ENCODE results near the gene GSTO1. TPM values are rescaled to one million over a fixed set of nuclear protein-coding genes. Genes with fewer than 3 reads are reported as not detected.

GSTO1 gene
- total and polyA plus RNA-seq, 2 donors (not counting 1 experiment from before 2014, with no cell fraction given): 30.1 to 37.7 TPM

GRCh38 chr10:104252368-104252767 lies 2.3 kb upstream of the GSTO1 start:
- Mint-ChIP-seq H3K4me1 (peaks cover 30% of the 10 kb centered on the region), H3K4me3 (no peak overlapping the region), H3K27ac (no peak overlapping the region), H3K9me3 (ENCODE audit: insufficient read depth) (no peaks in the 10 kb centered on the region), H3K27me3 (peaks cover 20% of the 10 kb centered on the region)
- Histone ChIP-seq H2AFZ (ENCODE audit: insufficient read depth, low read depth, low read length, poor library complexity, severe bottlenecking) (no peak overlapping the region), H3K79me2 (ENCODE audit: control insufficient read depth, insufficient read depth, low read length) (peaks cover 17% of the 10 kb centered on the region), H3K9ac (ENCODE audit: low read length) (no peak overlapping the region), H3K27me3 (replicated peaks in 1 of 4; ENCODE audit: control extremely low read depth in 1 of 4, control insufficient read depth in 3 of 4, insufficient read depth in 4 of 4, low read length in 3 of 4) (peaks cover 0 to 4% (median 1%) of the 10 kb centered on the region in 4 experiments), H3K4me2 (replicated peaks; ENCODE audit: low read depth, low read length, poor library complexity, severe bottlenecking) (no peak overlapping the region), H3K4me1 (ENCODE audit: control insufficient read depth in 2 of 2, insufficient read depth in 2 of 2, low read length in 2 of 2) (peaks cover 13 to 14% of the 10 kb centered on the region in 2 donors), H4K20me1 (ENCODE audit: control insufficient read depth, insufficient read depth, low read length, poor library complexity, severe bottlenecking) (peaks cover 3% of the 10 kb centered on the region), H3K9me3 (ENCODE audit: control extremely low read depth in 1 of 3, control insufficient read depth in 2 of 3, insufficient read depth in 1 of 3, low read length in 2 of 3) (peaks cover 0 to 3% (median 0%) of the 10 kb centered on the region in 3 donors), H3K27ac (ENCODE audit: low read length in 2 of 2) (no peak overlapping the region), H3K36me3 (replicated peaks in 1 of 2; ENCODE audit: control extremely low read depth in 1 of 2, control insufficient read depth in 1 of 2, extremely low read depth in 1 of 2, insufficient read depth in 2 of 2, low read length in 1 of 2) (peaks cover 0 to 2% of the 10 kb centered on the region in 2 experiments), H3K4me3 (ENCODE audit: control extremely low read depth in 1 of 5, extremely low read depth in 1 of 5, insufficient read depth in 1 of 5, low read depth in 2 of 5, low read length in 4 of 5) (no peak overlapping the region)
- ATAC-seq (ENCODE audit: low read depth): no peak
- intact Hi-C loops (cut with micrococcal nuclease): no loop called here
- ChIA-PET POLR2A (no interaction called here), CTCF (no interaction called here)
- TF ChIP-seq EZH2 (IDR thresholded peaks at IDR 0.05; ENCODE audit: borderline replicate concordance, insufficient read depth, low read depth, low read length, poor library complexity, severe bottlenecking): no peak
- TF ChIP-seq CTCF (IDR thresholded peaks at IDR 0.05): no peak
- DNase-seq: no peak

GRCh38 chr10:104253106-104253505 lies 1.6 kb upstream of the GSTO1 start:
- Histone ChIP-seq H3K4me3 (ENCODE audit: control extremely low read depth in 1 of 5, extremely low read depth in 1 of 5, insufficient read depth in 1 of 5, low read depth in 2 of 5, low read length in 4 of 5) (no peak overlapping the region), H4K20me1 (ENCODE audit: control insufficient read depth, insufficient read depth, low read length, poor library complexity, severe bottlenecking) (peaks cover 3% of the 10 kb centered on the region), H2AFZ (ENCODE audit: insufficient read depth, low read depth, low read length, poor library complexity, severe bottlenecking) (no peak overlapping the region), H3K9me3 (ENCODE audit: control extremely low read depth in 1 of 3, control insufficient read depth in 2 of 3, insufficient read depth in 1 of 3, low read length in 2 of 3) (peaks cover 0 to 3% (median 0%) of the 10 kb centered on the region in 3 donors), H3K27me3 (replicated peaks in 1 of 4; ENCODE audit: control extremely low read depth in 1 of 4, control insufficient read depth in 3 of 4, insufficient read depth in 4 of 4, low read length in 3 of 4) (peaks cover 0 to 4% (median 1%) of the 10 kb centered on the region in 4 experiments), H3K36me3 (replicated peaks in 1 of 2; ENCODE audit: control extremely low read depth in 1 of 2, control insufficient read depth in 1 of 2, extremely low read depth in 1 of 2, insufficient read depth in 2 of 2, low read length in 1 of 2) (peaks cover 0 to 6% of the 10 kb centered on the region in 2 experiments), H3K9ac (ENCODE audit: low read length) (no peak overlapping the region), H3K79me2 (ENCODE audit: control insufficient read depth, insufficient read depth, low read length) (peaks cover 20% of the 10 kb centered on the region), H3K4me1 (ENCODE audit: control insufficient read depth in 2 of 2, insufficient read depth in 2 of 2, low read length in 2 of 2) (peaks cover 13 to 14% of the 10 kb centered on the region in 2 donors), H3K4me2 (replicated peaks; ENCODE audit: low read depth, low read length, poor library complexity, severe bottlenecking) (no peak overlapping the region), H3K27ac (ENCODE audit: low read length in 2 of 2) (no peak overlapping the region)
- no peaks in the 10 kb centered on the region for H3K9me3 Mint-ChIP-seq (ENCODE audit: insufficient read depth)
- peaks cover 20% of the 10 kb centered on the region for H3K27me3 Mint-ChIP-seq
- POLR2A ChIA-PET: interaction anchor here (1.3 kb wide), 1 partner anchor 16 kb away, joined by 4 read pairs; the partner anchor contains the start of gene GSTO2
- TF ChIP-seq CTCF (IDR thresholded peaks at IDR 0.05) (no peak), EZH2 (IDR thresholded peaks at IDR 0.05; ENCODE audit: borderline replicate concordance, insufficient read depth, low read depth, low read length, poor library complexity, severe bottlenecking) (no peak)
- H3K4me3 Mint-ChIP-seq: peak overlapping the region; percentile 58
- DNase-seq: no peak
- intact Hi-C loops (cut with micrococcal nuclease): no loop called here
- H3K4me1 Mint-ChIP-seq: peaks cover 34% of the 10 kb centered on the region
- WGBS (ENCODE audit: insufficient coverage): 96% methylated on average over 2 of the region's 2 CpGs
- peak overlapping the region; percentile 2 for H3K27ac Mint-ChIP-seq
- CTCF ChIA-PET: interaction anchor here (0.6 to 5.0 kb wide), 2 partner anchors 22 to 1608 kb away, joined by 3 to 39 read pairs; no protein-coding TSS in a partner anchor
- no peak for ATAC-seq (ENCODE audit: low read depth)
